Neural progenitor cell (in vitro differentiated cells): ENCODE data around the gene KIF21B. TPM values are rescaled to one million over a fixed set of nuclear protein-coding genes. Genes with fewer than 3 reads are reported as not detected.

Source experiments
- DNase-seq: peaks from one replicate; pipeline ENCODE4 v3.0.0-alpha.2; 2016; ENCODE audit warnings: low spot score
- H2AFZ ChIP-seq: fragments of 200-600 bp; sonication (generic); replicated peaks from 2 replicates; pipeline ENCODE4 v1.6.1; 2016; ENCODE audit warnings: antibody characterized with exemption
- H3F3A ChIP-seq: fragments of 200-600 bp; sonication (generic); 2 replicates; pipeline ENCODE4 v1.6.1; 2016; ENCODE audit warnings: antibody characterized with exemption, low read depth
- H3K27ac ChIP-seq: fragments of 200-600 bp; sonication (generic); 2 replicates; pipeline ENCODE4 v1.5.1; 2016; ENCODE audit warnings: mild to moderate bottlenecking
- H3K27me3 ChIP-seq: fragments of 200-600 bp; sonication (generic); 2 replicates; pipeline ENCODE4 v1.6.1; 2016; ENCODE audit warnings: mild to moderate bottlenecking, moderate library complexity
- H3K36me3 ChIP-seq: fragments of 200-600 bp; sonication (generic); 2 replicates; pipeline ENCODE4 v1.5.1; 2016
- H3K4me1 ChIP-seq: fragments of 200-600 bp; sonication (generic); 2 replicates; pipeline ENCODE4 v1.6.1; 2016; ENCODE audit warnings: mixed run types
- H3K4me2 ChIP-seq: fragments of 200-600 bp; sonication (generic); 2 replicates; pipeline ENCODE4 v1.6.1; 2016
- H3K4me3 ChIP-seq: fragments of 200-600 bp; sonication (generic); 2 replicates; pipeline ENCODE4 v1.5.1; 2016
- H3K79me2 ChIP-seq: fragments of 200-600 bp; sonication (generic); 2 replicates; pipeline ENCODE4 v1.6.1; 2016; ENCODE audit warnings: low read depth
- H3K9ac ChIP-seq: fragments of 200-600 bp; sonication (generic); 2 replicates; pipeline ENCODE4 v1.6.1; 2016
- H3K9me3 ChIP-seq: fragments of 200-600 bp; sonication (generic); 2 replicates; pipeline ENCODE4 v1.5.1; 2016; ENCODE audit warnings: low read depth
- H4K20me1 ChIP-seq: fragments of 200-600 bp; sonication (generic); 2 replicates; pipeline ENCODE4 v1.6.1; 2016; ENCODE audit warnings: low read depth
- H3K27ac Mint-ChIP-seq: 3 replicates; pipeline ENCODE4 v1.8.0; 2021; ENCODE audit warnings: mixed read lengths
- H3K27me3 Mint-ChIP-seq: 2 replicates; pipeline ENCODE4 v1.8.0; 2022; ENCODE audit warnings: low read depth, mild to moderate bottlenecking, inconsistent platforms, moderate library complexity, mixed read lengths; ENCODE audit not compliant: insufficient read depth
- H3K36me3 Mint-ChIP-seq: 3 replicates; pipeline ENCODE4 v1.8.0; 2021; ENCODE audit warnings: mixed read lengths
- H3K4me1 Mint-ChIP-seq: 3 replicates; pipeline ENCODE4 v1.8.0; 2021; ENCODE audit warnings: mixed read lengths
- H3K4me3 Mint-ChIP-seq: 3 replicates; pipeline ENCODE4 v1.8.0; 2021; ENCODE audit warnings: mild to moderate bottlenecking, moderate library complexity, mixed read lengths
- H3K9me3 Mint-ChIP-seq: 3 replicates; pipeline ENCODE4 v1.8.0; 2020; ENCODE audit warnings: mixed read lengths
- CTCF ChIP-seq: fragments of 200-600 bp; sonication (generic); IDR thresholded peaks from 2 replicates; pipeline ENCODE4 v1.5.1; 2017; ENCODE audit warnings: antibody characterized with exemption, mild to moderate bottlenecking
- EZH2 ChIP-seq: fragments of 200-600 bp; sonication (generic); IDR thresholded peaks from 2 replicates; pipeline ENCODE4 v1.6.1; 2017; ENCODE audit warnings: antibody characterized with exemption, mild to moderate bottlenecking, moderate library complexity
- EZH2phosphoT487 ChIP-seq: fragments of 200-600 bp; sonication (generic); IDR thresholded peaks from 2 replicates; pipeline ENCODE4 v1.6.1; 2017; ENCODE audit warnings: antibody characterized with exemption
- total RNA-seq: library from RNA; depleted of rRNA; stranded (reverse); fragments of >200 nt; gene quantifications from 2 replicates; pipeline ENCODE4 v1.2.3, GENCODE V29; 2015; ENCODE audit warnings: low replicate concordance

KIF21B gene
- total RNA-seq, 1 donor from 2014 or later = 6.4 TPM

GRCh38 chr1:201065686-201066085, 42.2 kb upstream of the KIF21B start:
- no peaks in the 10 kb centered on the region for H3K79me2 ChIP-seq
- Mint-ChIP-seq H3K9me3 (no peaks in the 10 kb centered on the region), H3K4me3 (no peak overlapping the region), H3K27ac (no peak overlapping the region), H3K4me1 (peaks cover 42% of the 10 kb centered on the region), H3K36me3 (no peaks in the 10 kb centered on the region), H3K27me3 (peaks cover 23% of the 10 kb centered on the region)
- no peak for DNase-seq
- H3K4me2 ChIP-seq = no peak overlapping the region
- no peak overlapping the region for H2AFZ ChIP-seq
- H3K4me3 ChIP-seq = no peak overlapping the region
- H3K9ac ChIP-seq = no peak overlapping the region
- no peak for TF ChIP-seq EZH2
- no peak for TF ChIP-seq EZH2phosphoT487
- TF ChIP-seq CTCF = no peak
- H3K27me3 ChIP-seq = no peaks in the 10 kb centered on the region
- no peaks in the 10 kb centered on the region for H3K36me3 ChIP-seq
- no peak overlapping the region for H3K27ac ChIP-seq
- H4K20me1 ChIP-seq = no peaks in the 10 kb centered on the region
- peaks cover 19% of the 10 kb centered on the region for H3K4me1 ChIP-seq
- no peaks in the 10 kb centered on the region for H3F3A ChIP-seq
- H3K9me3 ChIP-seq = no peaks in the 10 kb centered on the region

- Mint-ChIP-seq H3K36me3 (no peaks in the 10 kb centered on the region), H3K4me1 (peaks cover 47% of the 10 kb centered on the region), H3K4me3 (no peak overlapping the region), H3K27ac (no peak overlapping the region), H3K9me3 (no peaks in the 10 kb centered on the region), H3K27me3 (peaks cover 24% of the 10 kb centered on the region)
- H3K27me3 ChIP-seq = no peaks in the 10 kb centered on the region
- H3K9me3 ChIP-seq = no peaks in the 10 kb centered on the region
- no peak overlapping the region for H3K4me3 ChIP-seq
- no peaks in the 10 kb centered on the region for H3F3A ChIP-seq
- no peak overlapping the region for H2AFZ ChIP-seq
- no peak for TF ChIP-seq CTCF
- H3K9ac ChIP-seq = no peak overlapping the region
- peaks cover 19% of the 10 kb centered on the region for H3K4me1 ChIP-seq
- H3K27ac ChIP-seq = no peak overlapping the region
- no peaks in the 10 kb centered on the region for H3K36me3 ChIP-seq
- no peak overlapping the region for H3K4me2 ChIP-seq
- H4K20me1 ChIP-seq = no peaks in the 10 kb centered on the region
- no peak for DNase-seq
- no peaks in the 10 kb centered on the region for H3K79me2 ChIP-seq
These were observed 41.3 kb upstream of the KIF21B start for GRCh38 chr1:201064806-201065205.

GRCh38 chr1:201063145-201063544, 39.6 kb upstream of the KIF21B start:
- no peak for DNase-seq
- H4K20me1 ChIP-seq = no peaks in the 10 kb centered on the region
- no peak overlapping the region for H3K4me3 ChIP-seq
- H3K9ac ChIP-seq = no peak overlapping the region
- no peaks in the 10 kb centered on the region for H3K79me2 ChIP-seq
- TF ChIP-seq EZH2 (no peak), EZH2phosphoT487 (no peak), CTCF (no peak)
- no peaks in the 10 kb centered on the region for H3F3A ChIP-seq
- H3K27me3 ChIP-seq = no peaks in the 10 kb centered on the region
- Mint-ChIP-seq H3K4me3 (no peak overlapping the region), H3K36me3 (no peaks in the 10 kb centered on the region), H3K27ac (no peak overlapping the region), H3K9me3 (no peaks in the 10 kb centered on the region), H3K27me3 (peaks cover 23% of the 10 kb centered on the region), H3K4me1 (peaks cover 49% of the 10 kb centered on the region)
- peaks cover 11% of the 10 kb centered on the region for H3K4me1 ChIP-seq
- H3K4me2 ChIP-seq = peak overlapping the region; percentile 51
- H2AFZ ChIP-seq = no peak overlapping the region
- H3K36me3 ChIP-seq = no peaks in the 10 kb centered on the region
- no peak overlapping the region for H3K27ac ChIP-seq
- no peaks in the 10 kb centered on the region for H3K9me3 ChIP-seq
